ENCODE measurements around the gene SAMD4A.

The SAMD4A gene

GRCh38 chr14:54804538-54805041 is 237.7 kb downstream of the SAMD4A start:
- H3K4me3 ChIP-seq (replicated peaks in 1 of 2; ENCODE audit: low read depth in 2 of 2, low read length in 2 of 2) = no peak overlapping the region
- no peak for DNase-seq (ENCODE audit: low read depth in 2 of 2)
- no peak for TF ChIP-seq CTCF (IDR thresholded peaks at IDR 0.05; ENCODE audit: low read depth, low read length)

GRCh38 chr14:54805070-54805444 is 238.1 kb downstream of the SAMD4A start:
- peak; percentile 19 to 58 for DNase-seq (ENCODE audit: low read depth in 2 of 2)
- TF ChIP-seq CTCF (IDR thresholded peaks at IDR 0.05; ENCODE audit: low read depth, low read length) = no peak
- no peak overlapping the region for H3K4me3 ChIP-seq (replicated peaks in 1 of 2; ENCODE audit: low read depth in 2 of 2, low read length in 2 of 2)

- peak; percentile 86 to 89 for DNase-seq (ENCODE audit: low read depth in 2 of 2)
- peak; percentile 95 for TF ChIP-seq CTCF (IDR thresholded peaks at IDR 0.05; ENCODE audit: low read depth, low read length)
- H3K4me3 ChIP-seq (replicated peaks in 1 of 2; ENCODE audit: low read depth in 2 of 2, low read length in 2 of 2) = no peak overlapping the region
Measured at GRCh38 chr14:54805445-54806322, 238.8 kb downstream of the SAMD4A start.

- no peak for DNase-seq (ENCODE audit: low read depth in 2 of 2)
- no peak for TF ChIP-seq CTCF (IDR thresholded peaks at IDR 0.05; ENCODE audit: low read depth, low read length)
- H3K4me3 ChIP-seq (replicated peaks in 1 of 2; ENCODE audit: low read depth in 2 of 2, low read length in 2 of 2) = no peak overlapping the region
Measured at GRCh38 chr14:54806616-54807015, 239.7 kb downstream of the SAMD4A start.

GRCh38 chr14:54807428-54807827 is 240.5 kb downstream of the SAMD4A start:
- DNase-seq (ENCODE audit: low read depth in 2 of 2) = no peak
- no peak for TF ChIP-seq CTCF (IDR thresholded peaks at IDR 0.05; ENCODE audit: low read depth, low read length)

GRCh38 chr14:54807881-54808280 is 241.0 kb downstream of the SAMD4A start:
- no peak overlapping the region for H3K4me3 ChIP-seq (replicated peaks in 1 of 2; ENCODE audit: low read depth in 2 of 2, low read length in 2 of 2)
- no peak for DNase-seq (ENCODE audit: low read depth in 2 of 2)
- TF ChIP-seq CTCF (IDR thresholded peaks at IDR 0.05; ENCODE audit: low read depth, low read length) = no peak

More at GRCh38 chr14:54807428-54807827, 240.5 kb downstream of the SAMD4A start:
- H3K4me3 ChIP-seq (replicated peaks in 1 of 2; ENCODE audit: low read depth in 2 of 2, low read length in 2 of 2) = no peak overlapping the region
